ENCODE results near the gene AGAP1. TPM values are rescaled to one million over a fixed set of nuclear protein-coding genes. Genes with fewer than 3 reads are reported as not detected.

Gene AGAP1
- polyA plus RNA-seq (2012; ENCODE audit: low read depth, missing spikeins) = 0.41 TPM

- DNase-seq (ENCODE audit: insufficient read length, low spot score) = no peak
- TF ChIP-seq SPI1 (IDR thresholded peaks at IDR 0.05; ENCODE audit: low read depth, low read length) = no peak
- no peak for TF ChIP-seq POLR2A (IDR thresholded peaks at IDR 0.05; ENCODE audit: low read depth, low read length)
- FAIRE-seq = no peak
Observed at GRCh38 chr2:235493775-235494715, at the start of gene AGAP1. TSS of gene AGAP1 (plus strand) at chr2:235494043.

GRCh38 chr2:235444101-235444597 is 49.7 kb upstream of the AGAP1 start:
- no peak for FAIRE-seq
- DNase-seq (ENCODE audit: insufficient read length, low spot score) = no peak
- TF ChIP-seq TAF1 (IDR thresholded peaks at IDR 0.05; ENCODE audit: low read depth, low read length) = no peak
- no peak for TF ChIP-seq POLR2AphosphoS5 (IDR thresholded peaks at IDR 0.05; ENCODE audit: low read depth, low read length)
- TF ChIP-seq SPI1 (IDR thresholded peaks at IDR 0.05; ENCODE audit: low read depth, low read length) = no peak
- TF ChIP-seq POU2F2 (IDR thresholded peaks at IDR 0.05; ENCODE audit: low read depth, low read length) = no peak
- no peak for TF ChIP-seq PAX5 (IDR thresholded peaks at IDR 0.05; ENCODE audit: insufficient read depth, low read length, severe bottlenecking)
- TF ChIP-seq POLR2A (IDR thresholded peaks at IDR 0.05; ENCODE audit: low read depth, low read length) = no peak

DNA sequence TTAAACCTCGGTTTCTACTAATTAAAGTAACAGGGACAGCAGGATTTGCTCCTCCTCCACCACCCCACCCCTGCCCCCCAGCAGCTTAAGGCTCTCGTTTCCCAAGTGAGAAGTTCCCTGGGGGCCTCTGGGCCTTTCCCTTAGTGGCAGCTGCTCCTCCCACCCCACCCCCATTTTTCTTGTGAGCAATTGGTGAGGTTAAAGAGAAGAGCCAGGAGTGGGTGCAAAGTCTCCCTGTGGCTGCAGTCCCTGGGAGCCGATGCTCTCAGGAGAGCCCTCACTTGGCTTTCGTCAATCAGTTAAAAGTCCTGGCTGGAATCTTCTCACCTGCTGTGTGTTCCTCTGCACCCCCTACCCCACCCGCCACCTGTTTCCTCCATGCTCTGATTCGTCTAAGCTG is 48.7 kb upstream of the AGAP1 start:
- FAIRE-seq (no peak), DNase-seq (ENCODE audit: insufficient read length, low spot score) (no peak)

DNA sequence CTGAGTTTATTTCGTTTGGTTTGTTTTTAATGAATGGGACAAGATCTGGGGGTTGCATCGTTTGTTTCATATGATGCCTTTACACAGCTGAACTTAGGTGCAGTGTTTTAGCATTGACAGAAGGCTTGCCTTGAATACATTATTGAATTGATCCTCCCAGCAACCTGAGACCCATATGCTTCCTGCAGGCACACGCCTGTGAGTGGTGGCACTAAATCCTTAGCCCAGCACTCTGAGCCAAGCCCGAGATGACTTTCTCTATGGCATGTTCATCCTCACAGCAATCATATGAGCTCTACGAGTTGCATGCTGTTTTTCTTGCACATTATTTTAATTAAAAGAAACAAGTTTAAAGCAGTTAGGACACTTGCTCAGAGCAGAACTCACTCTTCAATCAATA is 47.8 kb upstream of the AGAP1 start:
- FAIRE-seq (no peak), DNase-seq (ENCODE audit: insufficient read length, low spot score) (no peak)
- TF ChIP-seq POU2F2 (IDR thresholded peaks at IDR 0.05; ENCODE audit: low read depth, low read length) (no peak), POLR2AphosphoS5 (IDR thresholded peaks at IDR 0.05; ENCODE audit: low read depth, low read length) (no peak), POLR2A (IDR thresholded peaks at IDR 0.05; ENCODE audit: low read depth, low read length) (no peak), TAF1 (IDR thresholded peaks at IDR 0.05; ENCODE audit: low read depth, low read length) (no peak), PAX5 (IDR thresholded peaks at IDR 0.05; ENCODE audit: insufficient read depth, low read length, severe bottlenecking) (no peak), SPI1 (IDR thresholded peaks at IDR 0.05; ENCODE audit: low read depth, low read length) (no peak)

More for the DNA sequence above, 48.7 kb upstream of the AGAP1 start:
- TF ChIP-seq SPI1 (IDR thresholded peaks at IDR 0.05; ENCODE audit: low read depth, low read length) = no peak
- TF ChIP-seq PAX5 (IDR thresholded peaks at IDR 0.05; ENCODE audit: insufficient read depth, low read length, severe bottlenecking) = no peak
- TF ChIP-seq POU2F2 (IDR thresholded peaks at IDR 0.05; ENCODE audit: low read depth, low read length) = no peak
- TF ChIP-seq TAF1 (IDR thresholded peaks at IDR 0.05; ENCODE audit: low read depth, low read length) = no peak

GRCh38 chr2:235447210-235447609 is 46.6 kb upstream of the AGAP1 start:
- FAIRE-seq = no peak

DNA sequence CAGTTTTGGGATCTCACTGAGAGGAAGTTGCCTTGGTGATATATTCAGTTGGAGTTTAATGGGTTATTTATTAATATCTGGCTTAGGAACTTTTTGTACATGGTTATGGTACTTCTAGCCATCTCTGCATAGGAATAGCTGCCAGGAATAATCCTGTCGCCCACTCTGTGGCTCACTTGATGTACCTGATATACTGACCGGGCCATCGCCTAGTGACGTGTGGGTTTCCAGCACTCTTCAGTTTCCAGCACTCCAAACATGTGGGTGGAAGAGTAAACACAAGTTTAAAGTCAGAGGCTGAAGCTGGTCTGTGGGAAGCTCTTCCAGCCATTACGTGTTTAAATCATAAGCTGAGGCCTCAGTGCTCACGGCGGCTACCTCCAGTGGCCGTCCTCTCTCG is 44.3 kb upstream of the AGAP1 start:
- no peak for DNase-seq (ENCODE audit: insufficient read length, low spot score)
- no peak for TF ChIP-seq PAX5 (IDR thresholded peaks at IDR 0.05; ENCODE audit: insufficient read depth, low read length, severe bottlenecking)
- no peak for TF ChIP-seq SPI1 (IDR thresholded peaks at IDR 0.05; ENCODE audit: low read depth, low read length)
- no peak for TF ChIP-seq POLR2A (IDR thresholded peaks at IDR 0.05; ENCODE audit: low read depth, low read length)
- TF ChIP-seq TAF1 (IDR thresholded peaks at IDR 0.05; ENCODE audit: low read depth, low read length) = no peak
- no peak for TF ChIP-seq POU2F2 (IDR thresholded peaks at IDR 0.05; ENCODE audit: low read depth, low read length)
- no peak for TF ChIP-seq POLR2AphosphoS5 (IDR thresholded peaks at IDR 0.05; ENCODE audit: low read depth, low read length)
- FAIRE-seq = no peak

More at GRCh38 chr2:235447210-235447609, 46.6 kb upstream of the AGAP1 start:
- DNase-seq (ENCODE audit: insufficient read length, low spot score) = no peak
- no peak for TF ChIP-seq TAF1 (IDR thresholded peaks at IDR 0.05; ENCODE audit: low read depth, low read length)
- TF ChIP-seq POLR2AphosphoS5 (IDR thresholded peaks at IDR 0.05; ENCODE audit: low read depth, low read length) = no peak
- no peak for TF ChIP-seq POLR2A (IDR thresholded peaks at IDR 0.05; ENCODE audit: low read depth, low read length)

GRCh38 chr2:235453605-235454151 is 40.2 kb upstream of the AGAP1 start:
- no peak for DNase-seq (ENCODE audit: insufficient read length, low spot score)
- TF ChIP-seq PAX5 (IDR thresholded peaks at IDR 0.05; ENCODE audit: insufficient read depth, low read length, severe bottlenecking) = no peak
- no peak for TF ChIP-seq TAF1 (IDR thresholded peaks at IDR 0.05; ENCODE audit: low read depth, low read length)
- TF ChIP-seq SPI1 (IDR thresholded peaks at IDR 0.05; ENCODE audit: low read depth, low read length) = no peak
- no peak for TF ChIP-seq POU2F2 (IDR thresholded peaks at IDR 0.05; ENCODE audit: low read depth, low read length)
- no peak for TF ChIP-seq POLR2A (IDR thresholded peaks at IDR 0.05; ENCODE audit: low read depth, low read length)
- no peak for TF ChIP-seq POLR2AphosphoS5 (IDR thresholded peaks at IDR 0.05; ENCODE audit: low read depth, low read length)
- no peak for FAIRE-seq

DNA sequence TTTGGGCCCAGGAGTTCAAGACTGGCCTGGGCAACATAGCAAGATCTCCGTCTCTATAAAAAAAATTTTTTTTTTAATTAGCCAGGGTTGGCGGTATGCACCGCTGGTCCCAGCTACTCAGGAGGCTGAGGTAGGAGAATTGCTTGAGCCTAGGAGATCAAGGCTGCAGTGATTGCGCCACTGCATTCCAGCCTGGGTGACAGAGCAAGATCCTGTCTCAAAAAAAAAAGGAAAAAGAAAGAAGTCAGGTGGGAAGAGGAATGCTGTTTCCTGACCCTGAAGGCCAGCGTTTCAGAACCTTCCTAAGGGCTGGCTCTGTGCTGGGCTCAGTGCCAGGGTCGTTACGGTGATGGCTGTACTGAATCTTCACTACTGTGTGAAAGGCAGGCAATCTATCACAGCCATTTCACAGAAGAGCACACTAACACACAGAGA is 35.0 kb upstream of the AGAP1 start:
- DNase-seq (ENCODE audit: insufficient read length, low spot score) = no peak
- FAIRE-seq = no peak
- TF ChIP-seq POLR2A (IDR thresholded peaks at IDR 0.05; ENCODE audit: low read depth, low read length) (no peak), PAX5 (IDR thresholded peaks at IDR 0.05; ENCODE audit: insufficient read depth, low read length, severe bottlenecking) (no peak), TAF1 (IDR thresholded peaks at IDR 0.05; ENCODE audit: low read depth, low read length) (no peak)

- DNase-seq (ENCODE audit: insufficient read length, low spot score) (no peak), FAIRE-seq (no peak)
- TF ChIP-seq SPI1 (IDR thresholded peaks at IDR 0.05; ENCODE audit: low read depth, low read length) = no peak
Observed at GRCh38 chr2:235460548-235461047, 33.2 kb upstream of the AGAP1 start.
